Activated naive CD8-positive, alpha-beta T cell treated with anti-CD3 and anti-CD28 coated beads, Interleukin-2, amount 10 ng/mL, durations not matched to agents 7 days and 5 days (primary cell): ENCODE results near the gene DUSP8. TPM values are rescaled to one million over a fixed set of nuclear protein-coding genes. Genes with fewer than 3 reads are reported as not detected.
A peak's percentile ranks its signal among the peaks of the same experiment; 100 is the strongest.
"Not testable (repeated sequence)": the region's sequence is repeated elsewhere in the genome, so short reads cannot be mapped to it uniquely, and the experiment has no call there.

Source experiments
- ATAC-seq: fragments of 150-1000 bp; cut with Tn5 transposase; one replicate; pipeline ENCODE4 v1.10.0; 2021; ENCODE audit warnings: low read depth, moderate library complexity
- POLR2A ChIA-PET: fragments of 350-600 bp; sonication (Branson Sonifier 250); formaldehyde crosslinking; loops from one replicate; lab custom pipeline; 2021; ENCODE audit warnings: antibody characterized with exemption; lab: Charles Lee
- DNase-seq: peaks from one replicate; pipeline ENCODE4 v3.0.0; 2021
- H3K27ac Mint-ChIP-seq: one replicate; pipeline ENCODE4 v1.8.0; 2022; ENCODE audit warnings: mild to moderate bottlenecking, mixed read lengths
- H3K27me3 Mint-ChIP-seq: one replicate; pipeline ENCODE4 v1.8.0; 2022; ENCODE audit warnings: mild to moderate bottlenecking, moderate library complexity, mixed read lengths
- H3K36me3 Mint-ChIP-seq: one replicate; pipeline ENCODE4 v1.8.0; 2021; ENCODE audit warnings: mild to moderate bottlenecking, mixed read lengths
- H3K4me1 Mint-ChIP-seq: one replicate; pipeline ENCODE4 v1.8.0; 2021; ENCODE audit warnings: mixed read lengths
- H3K4me3 Mint-ChIP-seq: one replicate; pipeline ENCODE4 v1.8.0; 2022; ENCODE audit warnings: mild to moderate bottlenecking, moderate library complexity, mixed read lengths
- H3K9me3 Mint-ChIP-seq: one replicate; pipeline ENCODE4 v1.8.0; 2021; ENCODE audit warnings: mixed read lengths
- total RNA-seq, 2 experiments: library from RNA; stranded (reverse); gene quantifications; one replicate each; pipeline ENCODE4 v1.2.3, GENCODE V29; 2021

The DUSP8 gene
- total RNA-seq, 2 experiments from 2014 or later, result 3.4 to 3.7 TPM

DNA sequence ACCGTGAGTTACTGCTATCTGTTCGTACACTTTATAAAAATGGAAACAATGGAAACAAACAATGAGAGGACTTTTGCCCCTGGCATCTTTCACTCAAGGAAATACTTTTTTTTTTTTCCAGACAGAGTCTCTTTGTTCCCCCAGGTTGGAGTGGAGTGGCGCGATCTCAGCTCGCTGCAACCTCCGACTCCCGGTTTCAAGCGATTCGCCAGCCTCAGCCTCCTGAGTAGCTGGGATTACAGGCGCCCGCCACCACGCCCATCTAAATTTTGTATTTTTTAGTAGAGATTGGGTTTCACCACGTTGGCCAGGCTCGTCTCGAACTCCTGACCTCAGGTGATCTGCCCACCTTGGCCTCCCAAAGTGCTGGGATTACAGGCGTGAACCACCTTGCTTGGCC lies 3.7 kb upstream of the DUSP8 start:
- DNase-seq, H3K4me3 Mint-ChIP-seq, H3K36me3 Mint-ChIP-seq, ATAC-seq, H3K9me3 Mint-ChIP-seq, H3K27ac Mint-ChIP-seq, H3K4me1 Mint-ChIP-seq: not testable (repeated sequence)
- peaks cover 19% of the 10 kb centered on the region for H3K27me3 Mint-ChIP-seq
- POLR2A ChIA-PET, result interaction anchor here (0.7 kb wide), 1 partner anchor 358 kb away, joined by 3 read pairs; no protein-coding TSS in a partner anchor

DNA sequence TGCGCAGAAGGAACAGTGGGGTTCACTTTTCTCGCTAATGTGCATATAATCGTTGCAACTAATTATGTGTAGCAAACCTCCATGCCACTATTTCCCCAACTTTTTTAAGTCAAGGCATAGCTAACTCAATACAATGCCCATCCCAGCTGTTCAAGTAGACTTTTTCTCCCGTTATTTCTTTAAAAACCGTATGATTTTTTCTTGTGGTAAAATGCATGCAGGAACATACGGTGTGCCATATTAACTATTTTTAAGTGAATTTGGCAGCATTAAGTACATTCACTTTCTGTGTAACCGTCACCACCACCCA lies 2.8 kb upstream of the DUSP8 start:
- Mint-ChIP-seq H3K27ac (no peak overlapping the region), H3K27me3 (peaks cover 26% of the 10 kb centered on the region), H3K4me1 (no peaks in the 10 kb centered on the region), H3K36me3 (no peaks in the 10 kb centered on the region), H3K4me3 (no peak overlapping the region), H3K9me3 (no peaks in the 10 kb centered on the region)
- ATAC-seq (no peak), DNase-seq (no peak)
- POLR2A ChIA-PET, result no interaction called here

DNA sequence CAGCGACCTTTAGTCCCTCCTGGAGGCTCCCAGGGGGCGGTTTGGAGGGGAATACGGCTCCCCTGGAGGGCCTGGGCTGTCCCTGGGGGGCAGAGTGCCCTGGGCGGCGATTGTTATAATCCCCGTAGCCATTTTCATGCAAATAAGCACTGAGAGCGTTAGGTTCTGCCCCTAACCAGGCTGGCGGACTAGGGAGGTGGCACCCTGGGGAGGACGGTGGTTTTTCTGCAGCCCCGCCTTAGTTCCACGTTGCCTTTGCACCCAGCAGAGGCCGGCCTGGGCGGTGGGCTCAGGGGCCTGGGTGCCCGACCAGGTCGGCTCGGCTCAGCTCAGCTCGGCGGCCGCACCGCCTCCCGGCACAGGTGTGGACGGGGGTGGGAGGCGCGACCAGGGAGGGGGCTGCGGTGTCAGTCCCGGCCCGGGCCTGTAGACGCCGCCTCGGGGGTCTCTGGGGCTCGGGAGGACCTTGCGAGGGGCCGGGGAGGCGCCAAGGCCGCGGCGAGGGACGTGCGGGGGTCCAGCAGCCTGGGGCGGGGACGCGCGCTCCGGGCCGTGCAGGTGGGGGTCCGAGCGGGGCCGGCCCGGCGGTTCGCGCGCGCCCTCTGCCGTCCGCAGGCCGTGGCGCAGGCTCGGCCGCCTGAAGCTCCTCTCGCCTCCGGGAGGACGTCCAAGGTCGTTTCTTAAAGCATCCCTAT lies 2.3 kb upstream of the DUSP8 start:
- DNase-seq (peak; percentile 79), ATAC-seq (peak; percentile 35)
- H3K4me1 Mint-ChIP-seq, result no peaks in the 10 kb centered on the region
- peaks cover 29% of the 10 kb centered on the region for H3K27me3 Mint-ChIP-seq
- POLR2A ChIA-PET, result interaction anchor here (0.9 kb wide), 1 partner anchor 28 kb away, joined by 4 read pairs; no protein-coding TSS in a partner anchor
- no peaks in the 10 kb centered on the region for H3K9me3 Mint-ChIP-seq
- no peak overlapping the region for H3K27ac Mint-ChIP-seq
- no peaks in the 10 kb centered on the region for H3K36me3 Mint-ChIP-seq
- no peak overlapping the region for H3K4me3 Mint-ChIP-seq

DNA sequence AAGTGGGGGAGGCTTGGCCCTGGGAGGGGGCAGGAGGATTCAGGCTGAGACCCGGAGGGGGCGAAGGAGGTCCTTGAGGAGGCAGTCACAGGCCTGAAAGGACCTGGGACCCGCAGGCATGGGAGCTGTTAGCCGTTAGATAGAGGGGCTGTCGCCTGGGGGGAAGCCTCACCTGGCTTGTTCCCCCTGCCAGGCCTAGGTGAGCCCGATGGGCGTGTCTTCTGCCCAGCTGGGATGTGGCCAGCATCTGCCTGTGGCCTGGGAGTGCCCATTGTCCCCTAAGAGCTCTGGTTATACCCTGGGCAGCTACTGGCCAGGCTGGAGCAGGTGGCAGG lies 1.8 kb upstream of the DUSP8 start:
- H3K27me3 Mint-ChIP-seq, result peaks cover 30% of the 10 kb centered on the region
- H3K4me3 Mint-ChIP-seq, result no peak overlapping the region
- H3K4me1 Mint-ChIP-seq, result no peaks in the 10 kb centered on the region
- ATAC-seq, result no peak
- POLR2A ChIA-PET, result interaction anchor here (0.9 to 1.1 kb wide), 2 partner anchors 27 to 311 kb away, joined by 4 read pairs; no protein-coding TSS in a partner anchor
- H3K9me3 Mint-ChIP-seq, result no peaks in the 10 kb centered on the region
- no peaks in the 10 kb centered on the region for H3K36me3 Mint-ChIP-seq
- no peak overlapping the region for H3K27ac Mint-ChIP-seq
- peak; percentile 56 for DNase-seq

DNA sequence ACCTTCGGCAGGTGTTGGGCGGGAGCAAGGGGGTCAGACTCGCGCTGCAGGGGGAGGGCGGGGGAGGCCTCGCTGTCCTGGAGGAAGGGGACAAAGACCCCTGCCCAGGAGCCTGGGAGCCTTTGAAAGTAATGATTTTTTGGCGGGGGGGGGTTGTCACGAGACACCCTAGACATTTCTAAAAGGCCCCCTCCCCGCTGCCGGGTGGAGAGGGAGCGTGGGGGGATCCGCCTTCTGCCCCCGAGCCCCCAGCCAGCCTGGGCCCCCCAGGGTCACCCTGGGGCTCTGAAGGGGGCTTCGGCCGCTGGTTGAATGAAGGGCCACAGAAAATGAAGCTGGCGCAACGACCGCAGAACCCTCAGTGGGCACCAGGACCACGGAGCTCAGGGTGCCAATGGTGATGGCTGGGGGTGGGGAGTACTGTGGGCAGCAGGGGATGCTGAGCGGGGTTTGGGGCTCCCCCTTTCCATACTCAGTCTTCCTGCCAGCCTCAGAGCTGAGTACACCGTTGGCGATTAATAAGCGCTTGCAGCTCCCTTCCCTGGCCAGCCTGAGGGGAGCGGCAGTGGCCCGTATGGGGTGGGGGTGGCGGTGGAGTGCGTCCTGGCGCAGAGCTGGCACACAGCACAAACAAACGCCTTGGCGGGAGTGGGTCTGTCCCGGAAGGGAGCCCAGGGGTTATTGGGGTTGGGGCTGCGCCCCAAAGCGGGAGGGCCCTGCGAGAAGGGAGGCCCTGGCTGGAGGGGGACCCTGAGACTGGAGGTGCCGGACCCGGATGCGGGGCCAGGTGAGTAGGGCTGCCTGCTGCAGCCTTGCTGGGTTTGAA lies 1.2 kb upstream of the DUSP8 start:
- Mint-ChIP-seq H3K36me3 (no peaks in the 10 kb centered on the region), H3K27me3 (peaks cover 30% of the 10 kb centered on the region), H3K27ac (no peak overlapping the region), H3K9me3 (no peaks in the 10 kb centered on the region), H3K4me3 (no peak overlapping the region), H3K4me1 (no peaks in the 10 kb centered on the region)
- peak; percentile 54 for DNase-seq
- no peak for ATAC-seq
- POLR2A ChIA-PET, result interaction anchor here (0.9 to 1.1 kb wide), 2 partner anchors 26 to 311 kb away, joined by 4 read pairs; no protein-coding TSS in a partner anchor

DNA sequence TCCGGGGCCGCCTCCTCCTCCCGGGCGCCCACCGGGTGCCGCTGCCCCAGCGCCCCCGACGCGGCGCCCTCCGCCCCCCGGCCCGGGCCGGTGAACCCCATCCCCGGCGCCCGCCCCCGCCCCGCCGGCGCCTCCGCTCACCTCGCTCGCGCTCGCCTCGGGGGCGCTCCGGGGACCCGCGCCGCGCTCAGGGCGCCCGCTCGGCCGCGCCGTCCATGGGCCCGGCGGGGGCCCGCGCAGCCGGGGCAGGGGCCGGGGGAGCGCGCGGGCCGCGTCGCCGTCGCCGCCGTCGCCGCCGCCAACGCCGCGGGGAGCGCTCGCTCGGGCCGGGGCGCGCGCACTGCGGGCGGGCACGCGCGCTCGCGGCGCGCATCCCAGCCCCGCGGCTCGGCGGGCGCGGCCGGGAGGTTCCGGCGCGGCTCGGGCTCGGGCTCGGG lies 293 bp downstream of the DUSP8 start:
- H3K4me1 Mint-ChIP-seq, result no peaks in the 10 kb centered on the region
- POLR2A ChIA-PET, result no interaction called here
- ATAC-seq (peak; percentile 6), DNase-seq (no peak)
- H3K27ac Mint-ChIP-seq, result no peak overlapping the region
- H3K4me3 Mint-ChIP-seq, result no peak overlapping the region
- no peaks in the 10 kb centered on the region for H3K36me3 Mint-ChIP-seq
- peaks cover 28% of the 10 kb centered on the region for H3K27me3 Mint-ChIP-seq
- no peaks in the 10 kb centered on the region for H3K9me3 Mint-ChIP-seq

DNA sequence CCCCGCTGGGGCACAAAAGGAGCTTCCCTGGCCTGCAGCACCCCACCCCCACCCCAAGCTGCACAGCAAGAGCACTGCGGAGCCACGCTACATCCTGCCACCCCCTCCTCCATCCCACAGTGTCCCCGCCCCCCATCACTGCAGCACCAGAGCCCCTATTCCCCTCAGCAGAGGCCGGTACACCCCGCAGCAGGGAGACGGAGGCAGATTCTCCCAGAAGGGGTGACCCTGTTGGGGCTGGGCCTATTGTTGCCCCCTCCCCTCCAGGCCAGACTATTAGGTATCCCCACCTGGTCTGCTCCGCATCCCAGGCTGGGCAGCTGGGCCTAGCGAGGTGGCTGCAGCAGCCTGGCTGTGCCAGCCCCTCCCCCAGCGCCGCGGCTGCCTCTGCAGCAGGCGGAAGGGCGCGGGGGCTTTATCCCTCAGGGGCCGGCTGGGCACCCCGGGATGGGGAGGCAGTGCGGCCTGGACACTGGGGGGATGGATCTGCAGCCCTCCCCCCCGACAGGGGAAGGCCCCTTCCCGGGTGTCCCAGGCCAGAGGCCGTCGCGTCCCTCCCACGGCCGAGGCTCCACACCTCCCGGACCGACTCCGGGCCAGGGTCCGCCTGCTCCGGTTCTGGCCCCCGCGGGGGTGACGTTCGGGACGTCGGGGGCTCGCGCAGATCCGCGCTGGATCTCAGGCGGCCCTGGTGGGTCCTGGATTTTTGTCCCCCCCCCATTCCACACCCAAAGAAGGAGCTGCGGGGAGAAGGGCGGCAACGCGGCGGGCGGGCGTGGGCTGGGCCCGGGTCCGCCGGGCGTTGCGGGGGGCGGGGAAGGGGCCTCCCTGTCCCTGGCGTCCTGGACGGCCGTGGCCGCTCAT lies 943 bp downstream of the DUSP8 start:
- POLR2A ChIA-PET, result no interaction called here
- H3K27ac Mint-ChIP-seq, result no peak overlapping the region
- H3K4me1 Mint-ChIP-seq, result no peaks in the 10 kb centered on the region
- ATAC-seq (no peak), DNase-seq (peak; percentile 45)
- peaks cover 28% of the 10 kb centered on the region for H3K27me3 Mint-ChIP-seq
- H3K4me3 Mint-ChIP-seq, result peak overlapping the region; percentile 48
- H3K9me3 Mint-ChIP-seq, result no peaks in the 10 kb centered on the region
- H3K36me3 Mint-ChIP-seq, result no peaks in the 10 kb centered on the region

DNA sequence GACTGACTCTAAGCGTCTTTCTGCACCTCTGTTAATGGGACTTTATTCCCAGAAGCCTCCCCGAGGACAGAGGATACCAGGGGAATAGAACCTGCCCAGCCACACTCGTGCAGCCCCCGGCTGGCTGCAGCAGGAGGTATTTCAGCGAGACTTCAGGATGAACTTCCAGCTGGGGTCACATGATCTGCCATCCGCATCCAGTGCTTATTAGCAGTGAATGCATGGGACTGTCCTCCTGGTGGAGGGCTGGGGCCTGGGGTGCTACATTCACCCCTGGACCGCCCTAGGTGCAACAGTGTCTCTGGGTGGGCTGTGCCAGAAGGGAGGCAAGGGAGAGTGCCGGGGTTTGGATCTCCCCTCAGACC lies 1.6 kb downstream of the DUSP8 start:
- ATAC-seq (no peak), DNase-seq (no peak)
- H3K4me1 Mint-ChIP-seq, result no peaks in the 10 kb centered on the region
- peaks cover 28% of the 10 kb centered on the region for H3K27me3 Mint-ChIP-seq
- no peaks in the 10 kb centered on the region for H3K36me3 Mint-ChIP-seq
- peak overlapping the region; percentile 48 for H3K4me3 Mint-ChIP-seq
- no peaks in the 10 kb centered on the region for H3K9me3 Mint-ChIP-seq
- POLR2A ChIA-PET, result no interaction called here
- no peak overlapping the region for H3K27ac Mint-ChIP-seq

DNA sequence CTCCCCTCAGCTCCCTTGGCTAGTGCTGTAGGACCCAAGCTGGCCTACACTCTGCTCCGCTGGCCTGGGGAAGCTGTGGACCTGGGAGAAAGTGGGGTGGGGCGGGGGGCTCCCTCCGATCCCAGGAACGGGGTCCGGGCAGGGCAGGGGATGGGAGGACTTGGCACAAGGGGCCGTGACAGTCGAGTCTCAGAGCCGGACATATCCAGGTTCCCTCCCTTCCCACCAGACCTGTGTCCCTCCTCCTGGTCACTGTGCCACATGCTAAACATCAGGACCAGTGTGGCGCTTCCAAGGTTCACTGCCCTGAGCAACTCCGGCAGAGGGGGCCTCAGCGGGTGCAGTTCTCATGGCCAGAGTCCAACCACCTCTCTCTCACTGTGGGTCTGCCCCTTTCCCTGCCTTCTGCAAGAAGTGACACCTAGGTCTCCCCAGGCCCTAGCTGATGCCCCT lies 2.0 kb downstream of the DUSP8 start:
- no peaks in the 10 kb centered on the region for H3K9me3 Mint-ChIP-seq
- POLR2A ChIA-PET, result no interaction called here
- no peak overlapping the region for H3K4me3 Mint-ChIP-seq
- H3K27me3 Mint-ChIP-seq, result peaks cover 26% of the 10 kb centered on the region
- ATAC-seq (no peak), DNase-seq (no peak)
- no peak overlapping the region for H3K27ac Mint-ChIP-seq
- no peaks in the 10 kb centered on the region for H3K36me3 Mint-ChIP-seq
- H3K4me1 Mint-ChIP-seq, result no peaks in the 10 kb centered on the region

DNA sequence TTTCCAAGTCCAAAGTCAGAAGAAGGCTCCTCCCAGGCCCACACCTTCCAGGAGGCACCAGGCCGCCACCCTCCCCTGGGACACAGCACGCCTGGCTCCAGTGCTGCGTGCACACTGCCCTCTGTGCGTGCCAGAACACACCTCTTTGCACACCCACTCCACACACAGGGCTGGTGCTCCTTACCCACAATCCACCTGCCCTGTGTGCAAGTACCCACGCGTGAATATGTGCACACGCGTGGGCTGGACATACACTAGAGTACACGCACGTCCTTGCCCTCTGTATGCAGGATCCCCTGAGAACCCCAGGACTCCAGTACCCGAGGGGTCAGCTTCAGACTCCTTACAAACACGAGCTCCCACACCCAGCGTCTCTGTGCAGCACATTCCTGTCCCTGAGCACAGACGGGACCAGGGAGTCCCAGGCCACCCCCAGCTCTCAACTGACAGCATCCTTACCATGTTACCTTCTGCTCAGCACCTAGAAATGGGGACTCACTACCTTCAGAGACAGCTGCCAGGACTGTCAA lies 2.8 kb downstream of the DUSP8 start:
- Mint-ChIP-seq H3K27ac (no peak overlapping the region), H3K4me1 (no peaks in the 10 kb centered on the region), H3K4me3 (no peak overlapping the region), H3K27me3 (peaks cover 23% of the 10 kb centered on the region), H3K9me3 (no peaks in the 10 kb centered on the region), H3K36me3 (no peaks in the 10 kb centered on the region)
- POLR2A ChIA-PET, result no interaction called here
- DNase-seq (no peak), ATAC-seq (no peak)

DNA sequence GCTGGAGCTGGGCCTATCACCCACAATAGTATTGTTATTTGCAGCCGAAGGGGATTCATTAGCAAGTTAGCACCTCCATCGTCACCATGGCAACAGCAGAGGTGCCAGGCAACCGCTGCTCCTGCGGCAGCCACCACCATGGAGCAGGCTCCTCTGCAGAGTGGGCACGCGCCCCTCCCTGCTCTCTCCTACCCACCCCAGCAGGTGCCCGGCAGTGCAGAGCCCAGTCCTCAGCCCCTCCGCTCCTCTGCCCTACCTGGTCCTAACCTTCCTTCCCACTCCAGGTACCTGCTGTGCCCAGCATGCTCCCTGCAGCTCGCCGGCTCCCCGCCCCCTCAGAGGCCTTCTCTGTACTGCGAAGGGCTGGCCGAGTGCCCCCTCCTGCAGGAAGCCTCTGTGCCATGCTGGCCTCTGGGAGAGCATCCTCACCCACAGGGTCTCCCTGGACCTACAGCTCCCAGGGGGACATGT lies 3.6 kb downstream of the DUSP8 start:
- Mint-ChIP-seq H3K9me3 (no peaks in the 10 kb centered on the region), H3K36me3 (no peaks in the 10 kb centered on the region), H3K27me3 (peaks cover 16% of the 10 kb centered on the region), H3K27ac (no peak overlapping the region), H3K4me3 (no peak overlapping the region), H3K4me1 (no peaks in the 10 kb centered on the region)
- no peak for ATAC-seq
- POLR2A ChIA-PET, result no interaction called here
- no peak for DNase-seq

DNA sequence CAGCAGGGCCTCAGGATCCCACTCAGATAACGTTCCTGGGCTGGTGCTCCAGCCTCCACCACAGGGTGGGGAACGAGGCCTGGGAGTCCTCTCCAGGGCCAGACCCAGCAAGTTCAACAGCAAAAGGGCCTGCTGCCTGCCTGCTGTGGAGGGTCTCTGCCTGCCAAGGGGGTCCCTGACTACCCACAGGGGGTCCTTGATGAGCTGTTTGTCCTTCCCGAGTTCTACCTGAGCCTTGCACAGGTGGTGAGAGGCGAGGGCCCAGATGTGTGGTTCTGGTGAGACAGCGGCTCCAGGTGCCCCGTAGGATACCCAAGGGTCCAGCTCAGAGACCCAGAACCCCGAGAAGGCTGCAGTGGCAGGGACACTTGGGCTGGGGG lies 4.4 kb downstream of the DUSP8 start:
- H3K4me1 Mint-ChIP-seq, result no peaks in the 10 kb centered on the region
- no peaks in the 10 kb centered on the region for H3K36me3 Mint-ChIP-seq
- POLR2A ChIA-PET, result no interaction called here
- H3K27ac Mint-ChIP-seq, result no peak overlapping the region
- H3K4me3 Mint-ChIP-seq, result no peak overlapping the region
- ATAC-seq (no peak), DNase-seq (no peak)
- peaks cover 13% of the 10 kb centered on the region for H3K27me3 Mint-ChIP-seq
- H3K9me3 Mint-ChIP-seq, result no peaks in the 10 kb centered on the region
